HG03571 (cell line): ENCODE data around the gene TMC3.
"Not testable (repeated sequence)": the region's sequence is repeated elsewhere in the genome, so short reads cannot be mapped to it uniquely, and the experiment has no call there.

ENCODE experiments used
- ATAC-seq: cut with Tn5 transposase; IDR thresholded peaks from one replicate; pipeline ENCODE4 v1.9.1; 2021; ENCODE audit not compliant: unreplicated experiment

The TMC3 gene

GRCh38 chr15:81384891-81385720, 11.1 kb upstream of the TMC3 start:
- no peak for ATAC-seq

GRCh38 chr15:81381720-81382119, 7.7 kb upstream of the TMC3 start:
- no peak for ATAC-seq

- ATAC-seq = no peak
Measured at GRCh38 chr15:81380668-81381067, 6.7 kb upstream of the TMC3 start.

GRCh38 chr15:81380203-81380602, 6.2 kb upstream of the TMC3 start:
- ATAC-seq = no peak

- ATAC-seq = no peak
Measured at GRCh38 chr15:81379269-81379668, 5.3 kb upstream of the TMC3 start.

- no peak for ATAC-seq
Measured at GRCh38 chr15:81378443-81378842, 4.4 kb upstream of the TMC3 start.

- ATAC-seq = no peak
Measured at GRCh38 chr15:81377871-81378270, 3.9 kb upstream of the TMC3 start.

GRCh38 chr15:81376231-81376630, 2.2 kb upstream of the TMC3 start:
- no peak for ATAC-seq

GRCh38 chr15:81375461-81375860, 1.4 kb upstream of the TMC3 start:
- no peak for ATAC-seq

GRCh38 chr15:81373176-81373575, 837 bp downstream of the TMC3 start:
- no peak for ATAC-seq

GRCh38 chr15:81372575-81372974, 1.4 kb downstream of the TMC3 start:
- ATAC-seq = no peak

- ATAC-seq = no peak
Measured at GRCh38 chr15:81363718-81364500, 10.1 kb downstream of the TMC3 start.

- ATAC-seq = no peak
Measured at GRCh38 chr15:81363276-81363675, 10.7 kb downstream of the TMC3 start.

- ATAC-seq = no peak
Measured at GRCh38 chr15:81362790-81363189, 11.2 kb downstream of the TMC3 start.

GRCh38 chr15:81361891-81362290, 12.1 kb downstream of the TMC3 start:
- no peak for ATAC-seq

GRCh38 chr15:81360491-81360890, 13.5 kb downstream of the TMC3 start:
- ATAC-seq = no peak

- ATAC-seq = no peak
Measured at GRCh38 chr15:81358248-81358647, 15.8 kb downstream of the TMC3 start.

- no peak for ATAC-seq
Measured at GRCh38 chr15:81357180-81357686, 16.8 kb downstream of the TMC3 start.

GRCh38 chr15:81356252-81356651, 17.8 kb downstream of the TMC3 start:
- ATAC-seq = no peak

- no peak for ATAC-seq
Measured at GRCh38 chr15:81351651-81352050, 22.4 kb downstream of the TMC3 start.

- ATAC-seq = no peak
Measured at GRCh38 chr15:81349271-81349670, 24.7 kb downstream of the TMC3 start.

GRCh38 chr15:81348691-81349090, 25.3 kb downstream of the TMC3 start:
- ATAC-seq = not testable (repeated sequence)
